HepG2 (cell line): ENCODE measurements around the gene CSNK1A1. TPM values are rescaled to one million over a fixed set of nuclear protein-coding genes. Genes with fewer than 3 reads are reported as not detected.

Source experiments
- E2F2 ChIP-seq: sonication (generic); formaldehyde crosslinking; IDR thresholded peaks from 2 replicates; pipeline ENCODE4 v1.4.0; 2020; ENCODE audit warnings: missing genetic modification reagents, borderline replicate concordance
- ERF ChIP-seq: IDR thresholded peaks from 2 replicates; pipeline ENCODE4 v1.6.1; 2018; ENCODE audit warnings: missing biosample characterization, missing genetic modification reagents
- KMT2B ChIP-seq: IDR thresholded peaks from 2 replicates; pipeline ENCODE4 v1.6.1; 2016; ENCODE audit warnings: missing genetic modification reagents, missing compliant biosample characterization
- MLLT10 ChIP-seq: sonication (generic); formaldehyde crosslinking; IDR thresholded peaks from 2 replicates; pipeline ENCODE4 v1.4.0; 2020; ENCODE audit warnings: missing genetic modification reagents
- MLXIP ChIP-seq: sonication (generic); formaldehyde crosslinking; IDR thresholded peaks from 2 replicates; pipeline ENCODE4 v1.9.0; 2021; ENCODE audit warnings: missing genetic modification reagents, borderline replicate concordance
- NFIC ChIP-seq: IDR thresholded peaks from 2 replicates; pipeline ENCODE4 v1.6.1; 2012; ENCODE audit warnings: mild to moderate bottlenecking, low read length, inconsistent platforms
- PAWR ChIP-seq: sonication (generic); formaldehyde crosslinking; IDR thresholded peaks from 2 replicates; pipeline ENCODE4 v1.4.0; 2020; ENCODE audit warnings: missing genetic modification reagents, mild to moderate bottlenecking, borderline replicate concordance
- PHF21A ChIP-seq: sonication (generic); formaldehyde crosslinking; IDR thresholded peaks from 2 replicates; pipeline ENCODE4 v1.5.0; 2020; ENCODE audit warnings: mild to moderate bottlenecking, missing genetic modification reagents
- PRMT3 ChIP-seq: sonication (generic); formaldehyde crosslinking; IDR thresholded peaks from 2 replicates; pipeline ENCODE4 v1.8.1; 2022; ENCODE audit warnings: low read depth, mild to moderate bottlenecking, moderate library complexity, missing genetic modification reagents, borderline replicate concordance
- RFXANK ChIP-seq: IDR thresholded peaks from 2 replicates; pipeline ENCODE4 v1.6.1; 2016
- ZBTB4 ChIP-seq: sonication (generic); formaldehyde crosslinking; IDR thresholded peaks from 2 replicates; pipeline ENCODE4 v1.4.0; 2020; ENCODE audit warnings: missing genetic modification reagents, mild to moderate bottlenecking, borderline replicate concordance
- ZFP62 ChIP-seq: sonication (generic); formaldehyde crosslinking; IDR thresholded peaks from 2 replicates; pipeline ENCODE4 v1.4.0; 2020; ENCODE audit warnings: missing genetic modification reagents
- ZNF343 ChIP-seq: sonication (generic); formaldehyde crosslinking; IDR thresholded peaks from 2 replicates; pipeline ENCODE4 v1.4.0; 2020; ENCODE audit warnings: mild to moderate bottlenecking, missing genetic modification reagents
- ZNF446 ChIP-seq: sonication (generic); formaldehyde crosslinking; IDR thresholded peaks from 2 replicates; pipeline ENCODE4 v1.5.0; 2020; ENCODE audit warnings: mild to moderate bottlenecking, missing genetic modification reagents
- ZNF556 ChIP-seq: sonication (generic); formaldehyde crosslinking; IDR thresholded peaks from 2 replicates; pipeline ENCODE4 v1.4.0; 2020; ENCODE audit warnings: mild to moderate bottlenecking, missing genetic modification reagents, borderline replicate concordance
- ZNF773 ChIP-seq: sonication (generic); formaldehyde crosslinking; IDR thresholded peaks from 2 replicates; pipeline ENCODE4 v1.4.0; 2020; ENCODE audit warnings: missing genetic modification reagents, borderline replicate concordance
- ZNF841 ChIP-seq: sonication (generic); formaldehyde crosslinking; IDR thresholded peaks from 2 replicates; pipeline ENCODE4 v1.8.1; 2023; ENCODE audit warnings: missing genetic modification reagents, borderline replicate concordance
- polyA plus RNA-seq, 8 experiments: library from polyadenylated mRNA; depleted of rRNA in 3 of 8; stranded (reverse) in 7 of 8; unstranded in 1 of 8; fragments of >200 nt; fragmentation: Illumina TruSeq in 4 of 8; extraction: Trizol in 4 of 8; gene quantifications; 2 replicates each; pipeline versions ENCODE4 v1.2.1 to v1.2.3, GENCODE V29; 2011 to 2016; ENCODE audit warnings: low read depth in 4 of 8, missing spikeins in 1 of 8, mixed read lengths in 1 of 8; ENCODE audit not compliant: insufficient read depth in 1 of 8
- total RNA-seq, 5 experiments: library from RNA; depleted of rRNA; stranded (reverse); fragments of >200 nt; fragmentation: Illumina TruSeq; extraction: Trizol; gene quantifications; 2 replicates each; pipeline ENCODE4 v1.2.3, GENCODE V29; 2016; ENCODE audit warnings: low read depth in 1 of 5
- TF ChIP-seq, protein P1 (sequence below): sonication (generic); formaldehyde crosslinking; IDR thresholded peaks from 2 replicates; pipeline ENCODE4 v1.9.0; 2021; ENCODE audit warnings: missing genetic modification reagents, mild to moderate bottlenecking, borderline replicate concordance
- TF ChIP-seq, protein P2 (sequence below): sonication (generic); formaldehyde crosslinking; conservative IDR thresholded peaks from 2 replicates; pipeline ENCODE4 v1.4.0; 2020; ENCODE audit warnings: missing genetic modification reagents

Gene CSNK1A1
- total and polyA plus RNA-seq, 2 of the 13 experiments (the other 11 are each of a cell fraction or from before 2014, with no cell fraction given) = 89.0 to 149 TPM

DNA sequence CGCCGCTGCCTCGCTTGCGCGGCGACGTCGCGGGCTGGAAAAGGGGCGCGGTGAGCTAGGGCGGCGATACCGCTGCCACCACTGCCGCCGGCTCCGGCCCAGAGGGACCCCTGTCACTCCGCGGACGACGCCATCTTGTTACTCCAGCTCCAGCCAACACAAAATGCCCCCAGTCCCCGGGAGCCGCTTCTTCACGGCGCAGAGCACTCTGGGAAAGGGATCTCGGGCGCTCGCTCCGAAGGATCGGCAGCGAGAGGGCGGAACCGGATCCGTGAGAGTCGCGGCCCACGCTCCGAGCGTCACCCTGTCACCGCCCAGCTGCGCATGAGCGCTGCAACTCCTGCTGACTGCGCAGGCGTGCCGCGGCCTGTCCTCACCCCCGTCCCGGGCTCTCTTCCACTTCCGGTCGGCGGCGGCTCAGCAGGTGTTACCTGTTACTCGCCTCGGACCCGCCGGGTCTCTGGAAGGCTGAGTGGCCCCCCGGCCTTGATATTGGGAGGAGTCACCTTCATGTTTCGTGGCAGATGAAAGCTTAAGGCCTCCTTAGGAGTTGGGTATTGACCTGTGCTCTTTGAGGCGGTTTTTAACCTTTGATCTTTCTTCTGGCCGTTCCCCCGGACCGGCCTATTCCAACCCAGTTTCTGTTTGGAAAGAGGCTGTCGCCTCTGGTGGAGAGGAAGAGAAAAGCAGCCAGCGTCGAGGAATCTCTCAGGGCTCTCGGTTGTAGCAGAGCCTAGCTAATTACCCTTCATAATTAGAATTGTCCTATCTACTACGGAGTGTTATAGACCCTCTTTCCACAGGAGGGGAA, at the start of gene CSNK1A1 (continued):
- TF ChIP-seq, protein P1, sequence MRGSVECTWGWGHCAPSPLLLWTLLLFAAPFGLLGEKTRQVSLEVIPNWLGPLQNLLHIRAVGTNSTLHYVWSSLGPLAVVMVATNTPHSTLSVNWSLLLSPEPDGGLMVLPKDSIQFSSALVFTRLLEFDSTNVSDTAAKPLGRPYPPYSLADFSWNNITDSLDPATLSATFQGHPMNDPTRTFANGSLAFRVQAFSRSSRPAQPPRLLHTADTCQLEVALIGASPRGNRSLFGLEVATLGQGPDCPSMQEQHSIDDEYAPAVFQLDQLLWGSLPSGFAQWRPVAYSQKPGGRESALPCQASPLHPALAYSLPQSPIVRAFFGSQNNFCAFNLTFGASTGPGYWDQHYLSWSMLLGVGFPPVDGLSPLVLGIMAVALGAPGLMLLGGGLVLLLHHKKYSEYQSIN = no peak
- TF ChIP-seq ZNF343 (CRISPR knock-in tag) (no peak), ZBTB4 (CRISPR knock-in tag) (no peak), PAWR (no peak), ZNF556 (CRISPR knock-in tag) (no peak; the same call in 1 of the 2 replicates), ZFP62 (no peak), PHF21A (peak; percentile 91), PRMT3 (CRISPR knock-in tag) (no peak), MLLT10 (CRISPR knock-in tag) (no peak), ZNF841 (CRISPR knock-in tag) (no peak), ZNF446 (CRISPR knock-in tag) (peak; percentile 68; the same call in 1 of the 2 replicates), ZNF773 (CRISPR knock-in tag) (0 out of 2 replicates have a peak, but pooled peaks have one; percentile 22), NFIC (no peak), ERF (peak; percentile 80), E2F2 (no peak), MLXIP (CRISPR knock-in tag) (no peak), RFXANK (no peak; the same call in 1 of the 2 replicates), KMT2B (CRISPR knock-in tag) (peak; percentile 86)
- TF ChIP-seq, protein P2, sequence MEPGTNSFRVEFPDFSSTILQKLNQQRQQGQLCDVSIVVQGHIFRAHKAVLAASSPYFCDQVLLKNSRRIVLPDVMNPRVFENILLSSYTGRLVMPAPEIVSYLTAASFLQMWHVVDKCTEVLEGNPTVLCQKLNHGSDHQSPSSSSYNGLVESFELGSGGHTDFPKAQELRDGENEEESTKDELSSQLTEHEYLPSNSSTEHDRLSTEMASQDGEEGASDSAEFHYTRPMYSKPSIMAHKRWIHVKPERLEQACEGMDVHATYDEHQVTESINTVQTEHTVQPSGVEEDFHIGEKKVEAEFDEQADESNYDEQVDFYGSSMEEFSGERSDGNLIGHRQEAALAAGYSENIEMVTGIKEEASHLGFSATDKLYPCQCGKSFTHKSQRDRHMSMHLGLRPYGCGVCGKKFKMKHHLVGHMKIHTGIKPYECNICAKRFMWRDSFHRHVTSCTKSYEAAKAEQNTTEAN (CRISPR knock-in tag) = no peak
